ENCODE measurements around the gene KIRREL3.

- TF ChIP-seq CTCF (IDR thresholded peaks at IDR 0.05; ENCODE audit: insufficient read depth, low read length, poor library complexity, severe bottlenecking) (no peak), EZH2phosphoT487 (conservative IDR thresholded peaks at IDR 0.05; ENCODE audit: low read length) (no peak)
Observed at GRCh38 chr11:126487711-126488110, 512.9 kb downstream of the KIRREL3 start.

Measured in SU-DHL-6 (cell line).